Midbrain (tissue), 1 donor: Measurements from ENCODE around the gene RAPGEF6.
"Not testable (repeated sequence)": the region's sequence is repeated elsewhere in the genome, so short reads cannot be mapped to it uniquely, and the experiment has no call there.

Experiments used
- DNase-seq: peaks from one replicate; lab custom pipeline; 2025; lab: John Stamatoyannopoulos, UW

RAPGEF6 gene

GRCh38 chr5:131644370-131644769 is 9.3 kb upstream of the RAPGEF6 start:
- no peak for DNase-seq

GRCh38 chr5:131641494-131641893 is 6.5 kb upstream of the RAPGEF6 start:
- no peak for DNase-seq

DNA sequence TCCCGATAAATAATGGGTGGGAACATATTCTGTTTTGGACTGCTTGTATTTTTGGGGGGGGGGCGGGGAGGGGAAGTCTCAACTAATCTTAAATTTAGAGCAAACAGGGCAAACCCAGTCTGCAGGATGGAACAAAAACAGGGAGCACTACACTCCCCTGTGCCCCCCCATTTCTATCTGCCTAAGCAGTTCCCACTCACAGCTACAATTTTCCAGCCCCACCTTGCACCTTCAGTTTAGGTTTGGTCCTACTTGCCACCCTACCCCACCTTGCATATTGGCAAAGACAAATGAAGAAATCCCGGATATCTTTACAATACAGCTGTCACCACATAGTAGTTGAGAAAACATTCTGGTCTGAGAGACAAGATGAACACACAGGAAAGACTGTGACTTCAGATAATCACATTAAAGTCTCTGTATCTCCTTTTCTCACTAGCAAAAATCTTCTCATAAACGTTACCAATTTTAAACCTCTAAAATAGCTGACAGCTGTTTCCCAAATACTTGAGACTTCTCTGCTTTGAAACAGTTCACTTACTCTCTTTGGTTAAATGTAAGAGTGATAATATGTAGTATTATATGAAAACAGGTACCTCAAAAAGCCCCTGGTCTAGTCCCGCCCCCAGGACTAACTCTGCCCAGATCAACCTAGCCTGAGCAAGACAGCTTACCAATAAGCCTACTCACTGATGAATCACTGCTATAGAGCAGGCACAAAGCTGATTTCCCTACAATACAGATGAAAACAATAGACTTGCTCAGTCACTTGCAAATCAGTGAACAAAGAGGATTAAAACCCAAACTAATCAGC is 5.2 kb upstream of the RAPGEF6 start:
- no peak for DNase-seq

GRCh38 chr5:131639148-131639547 is 4.1 kb upstream of the RAPGEF6 start:
- no peak for DNase-seq

GRCh38 chr5:131637694-131638093 is 2.7 kb upstream of the RAPGEF6 start:
- no peak for DNase-seq

DNA sequence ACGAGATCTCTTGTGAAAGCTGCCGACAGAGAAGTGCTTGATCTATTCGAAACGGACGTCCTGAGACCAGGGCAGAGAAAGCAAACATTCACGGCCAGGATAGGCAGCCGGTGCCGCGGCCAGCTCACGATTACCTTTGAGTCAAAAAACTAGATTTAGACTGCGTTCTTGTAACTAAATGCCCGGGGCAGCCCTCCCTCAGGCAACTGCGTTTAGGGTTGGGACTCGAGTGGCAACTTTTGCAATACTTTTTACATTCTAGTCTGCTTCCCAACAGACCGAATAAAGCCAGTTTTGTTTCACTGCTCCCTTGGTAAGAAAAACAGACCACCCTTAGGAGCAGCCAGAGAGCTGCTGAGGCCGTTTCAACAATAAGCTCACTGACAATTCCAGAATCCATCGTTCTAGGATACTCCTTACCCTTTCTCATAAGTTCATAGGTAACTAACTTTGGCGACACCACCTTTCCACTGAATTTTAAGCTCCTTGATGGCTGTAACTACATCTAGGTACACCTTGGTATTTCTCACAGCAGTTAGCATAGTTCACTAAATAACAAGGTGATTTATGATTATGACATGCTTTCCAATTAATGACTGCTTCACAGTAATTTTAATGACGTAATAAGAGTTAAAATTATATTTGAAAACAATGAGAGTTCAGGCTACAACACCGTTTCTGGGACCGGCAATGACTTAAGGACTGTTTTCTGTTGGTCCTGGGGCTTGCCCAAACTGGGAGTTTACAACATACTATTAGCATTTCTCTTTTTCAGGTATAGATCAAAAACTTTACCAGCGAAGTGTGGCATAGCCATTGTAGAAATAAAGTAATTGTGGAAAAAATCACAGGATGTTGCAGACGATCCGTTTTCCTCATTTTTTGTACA is 899 bp upstream of the RAPGEF6 start:
- no peak for DNase-seq

DNA sequence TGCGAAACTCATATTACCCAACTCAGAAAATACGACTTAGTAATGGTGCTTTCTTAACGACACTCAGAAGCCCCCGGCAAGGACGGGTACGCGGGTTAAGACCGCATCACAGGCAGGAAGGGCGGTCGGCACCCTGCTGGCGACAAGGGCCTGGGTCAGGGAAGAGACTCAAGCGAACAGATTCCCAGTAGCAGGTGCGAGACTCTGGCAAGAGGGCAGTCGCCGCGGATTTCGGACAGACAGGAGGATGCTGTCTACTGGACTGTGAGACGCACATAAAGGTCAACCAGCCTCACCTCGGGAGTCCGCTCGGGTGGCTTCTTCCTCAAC is 398 bp downstream of the RAPGEF6 start:
- no peak for DNase-seq

- no peak for DNase-seq
These were observed 791 bp downstream of the RAPGEF6 start for GRCh38 chr5:131634238-131634637.

- no peak for DNase-seq
These were observed 1.2 kb downstream of the RAPGEF6 start for GRCh38 chr5:131633830-131634229.

- no peak for DNase-seq
These were observed 4.1 kb downstream of the RAPGEF6 start for GRCh38 chr5:131630963-131631350.

DNA sequence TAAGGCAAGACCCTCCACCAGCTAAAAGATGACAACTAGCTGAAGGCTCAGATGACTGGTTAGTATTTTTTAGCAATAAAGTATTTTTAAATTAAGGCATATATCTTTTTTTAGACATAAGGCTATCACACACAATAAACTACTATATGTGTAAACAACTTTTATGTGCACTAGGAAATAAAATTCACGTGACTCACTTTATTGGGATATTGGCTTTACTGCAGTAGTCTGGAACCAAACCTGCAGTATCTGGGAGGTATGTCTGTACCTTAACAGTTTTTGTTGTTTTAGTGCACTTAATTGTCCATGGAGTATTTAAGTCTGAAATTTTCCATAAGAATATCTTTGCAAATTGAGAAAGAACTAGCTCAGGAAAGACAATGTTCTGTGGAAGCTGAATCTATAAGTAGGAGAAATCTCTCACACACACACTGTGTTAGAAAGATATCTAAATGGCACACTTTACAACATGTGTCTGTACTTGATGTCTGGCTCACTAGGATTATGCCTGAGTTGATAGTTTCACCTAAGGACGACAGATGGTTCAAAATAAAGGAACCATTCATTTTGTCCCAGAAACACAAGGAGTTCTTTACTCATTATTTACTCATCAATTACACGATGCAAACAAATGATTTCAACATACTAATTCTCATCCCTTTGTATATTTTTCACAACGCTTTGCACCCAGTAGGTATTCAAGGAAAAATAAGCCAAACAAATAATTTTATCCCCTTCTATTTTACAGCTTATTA is 4.6 kb downstream of the RAPGEF6 start:
- DNase-seq, result no peak

DNA sequence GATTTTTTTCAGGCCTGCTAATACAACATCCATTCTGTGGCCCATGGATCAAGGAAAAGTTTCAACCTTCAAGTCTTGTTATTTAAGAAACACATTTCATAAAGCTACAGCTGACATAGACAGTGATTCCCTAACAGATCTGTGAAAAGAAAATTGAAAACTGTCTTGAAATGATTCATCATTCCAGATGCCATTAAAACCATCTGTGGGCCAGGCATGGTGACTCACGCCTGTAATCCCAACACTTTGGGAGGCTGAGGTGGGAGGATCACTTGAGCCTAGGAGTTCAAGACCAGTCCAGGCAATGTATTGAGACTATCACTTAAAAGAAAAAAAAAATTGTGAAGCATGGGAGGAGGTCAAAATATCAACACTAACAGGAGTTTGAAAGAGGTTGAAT is 6.0 kb downstream of the RAPGEF6 start:
- DNase-seq, result no peak

DNA sequence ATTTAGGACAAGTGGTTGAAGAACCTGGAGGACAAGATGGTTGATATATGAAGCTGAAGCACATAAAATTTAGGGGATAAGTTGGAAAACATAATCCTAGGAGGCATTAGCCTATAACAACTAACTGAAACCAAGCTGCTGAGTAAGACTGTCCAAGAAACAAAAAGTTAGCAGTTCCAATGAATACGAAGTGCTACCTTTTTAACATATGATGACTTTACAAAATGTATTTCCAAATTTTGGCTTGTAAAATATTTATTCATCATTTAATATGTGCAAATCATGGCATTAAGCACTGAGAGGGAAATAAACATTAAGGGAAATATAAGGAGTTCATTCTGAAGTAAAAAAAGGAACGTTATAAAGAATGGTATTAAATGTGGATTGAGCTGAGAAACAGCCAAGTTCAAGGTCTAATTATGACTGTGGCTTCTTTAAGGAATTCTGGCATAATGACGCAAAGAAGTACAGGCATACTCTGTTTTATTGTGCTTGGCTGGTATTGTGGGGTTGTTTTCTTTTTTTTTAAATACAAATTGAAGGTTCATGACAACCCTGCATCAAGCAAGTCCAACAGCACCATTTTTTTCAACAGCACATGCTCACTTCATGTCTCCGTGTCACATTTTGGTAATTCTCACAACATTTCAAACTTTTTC is 7.7 kb downstream of the RAPGEF6 start:
- DNase-seq, result no peak

GRCh38 chr5:131622633-131623032 is 12.4 kb downstream of the RAPGEF6 start:
- peak; percentile 82 for DNase-seq

GRCh38 chr5:131621164-131621563 is 13.9 kb downstream of the RAPGEF6 start:
- not testable (repeated sequence) for DNase-seq

DNA sequence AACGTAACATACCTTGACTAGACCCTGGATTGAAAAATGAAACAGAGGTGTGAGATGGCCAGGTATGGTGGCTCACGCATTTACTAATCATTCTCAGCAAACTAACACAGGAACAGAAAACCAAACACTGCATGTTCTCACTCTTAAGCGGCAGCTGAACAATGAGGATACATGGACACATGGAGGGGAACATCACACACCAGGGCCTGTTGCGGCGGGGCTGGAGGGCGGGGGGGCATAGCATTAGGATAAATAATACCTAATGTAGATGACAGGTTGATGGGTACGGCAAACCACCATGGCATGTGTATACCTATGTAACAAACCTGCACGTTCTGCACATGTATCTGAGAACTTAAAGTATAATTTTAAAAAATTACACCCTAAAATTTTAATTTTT is 15.9 kb downstream of the RAPGEF6 start:
- DNase-seq, result no peak

DNA sequence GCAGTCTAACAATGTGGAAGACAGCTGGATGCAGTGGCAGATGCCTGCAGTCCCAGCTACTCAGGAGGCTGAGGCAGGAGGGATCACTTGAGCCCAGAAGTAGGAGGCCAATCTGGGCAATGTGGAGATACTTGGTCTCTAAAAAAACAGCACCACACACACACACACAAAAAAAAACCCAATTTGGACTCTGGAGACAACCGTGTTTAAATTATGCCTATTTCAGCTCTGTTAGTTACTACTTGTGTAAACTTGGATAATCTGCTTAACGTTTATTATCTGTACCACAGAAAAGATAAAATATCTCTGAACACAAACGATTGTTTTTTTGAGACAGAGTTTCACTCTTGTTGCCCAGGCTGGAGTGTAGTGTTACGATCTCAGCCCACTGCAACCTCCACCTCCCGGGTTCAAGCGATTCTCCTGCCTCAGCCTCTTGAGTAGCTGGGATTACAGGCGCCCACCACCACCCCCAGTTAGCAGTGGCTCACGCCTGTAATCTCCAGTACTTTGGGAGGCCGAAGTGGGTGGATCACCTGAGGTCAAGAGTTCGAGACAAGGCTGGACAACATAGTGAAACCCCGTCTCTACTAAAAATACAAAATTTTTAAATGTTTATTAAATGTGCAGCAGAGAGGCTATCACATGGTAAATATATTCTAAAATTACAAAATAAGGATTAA is 17.7 kb downstream of the RAPGEF6 start:
- DNase-seq, result no peak

DNA sequence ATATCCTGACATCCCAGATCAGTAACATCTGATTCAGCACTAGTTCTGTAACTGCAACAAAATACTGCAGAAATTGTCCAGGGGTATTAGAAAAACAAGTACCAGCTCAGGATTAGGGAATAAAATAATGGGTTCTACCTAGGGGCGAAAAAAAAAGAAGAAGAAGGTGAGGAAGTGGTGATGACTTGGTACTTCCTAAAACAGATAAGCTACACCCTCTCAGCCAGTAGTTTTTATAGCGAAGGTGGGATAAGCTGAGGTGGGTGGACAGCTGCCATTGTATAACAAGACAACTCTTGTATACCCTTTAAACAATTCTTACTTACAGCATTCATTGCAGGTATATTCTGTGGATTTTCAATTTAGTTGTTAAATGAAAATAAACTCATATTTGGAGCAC is 19.1 kb downstream of the RAPGEF6 start:
- DNase-seq, result no peak

- no peak for DNase-seq
These were observed 21.6 kb downstream of the RAPGEF6 start for GRCh38 chr5:131613423-131613822.

DNA sequence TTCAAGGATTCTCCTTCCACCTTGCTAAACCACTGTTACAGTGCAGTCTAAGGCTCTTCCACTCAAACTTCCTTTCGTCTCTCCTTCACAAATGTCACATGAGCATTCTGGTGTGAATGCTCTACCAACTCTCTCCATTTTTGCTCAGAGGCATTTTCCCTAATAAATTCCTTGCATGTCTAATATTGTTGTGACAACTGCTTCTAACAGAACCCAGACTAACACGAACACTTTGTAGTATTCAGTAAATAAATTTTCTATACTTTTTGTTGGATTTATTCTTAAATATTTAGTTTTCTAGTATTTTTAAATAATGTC is 24.0 kb downstream of the RAPGEF6 start:
- no peak for DNase-seq

GRCh38 chr5:131610198-131611063 is 24.6 kb downstream of the RAPGEF6 start:
- DNase-seq, result no peak
